IPS DF 6.9 (cell line): ENCODE data around the gene LCP1.
"Not testable (repeated sequence)": the region's sequence is repeated elsewhere in the genome, so short reads cannot be mapped to it uniquely, and the experiment has no call there.

Experiments used
- DNase-seq: peaks from one replicate; pipeline ENCODE4 v3.0.0-alpha.2; 2013; ENCODE audit warnings: low read depth, low spot score
- H3K27ac ChIP-seq: one replicate; pipeline ENCODE4 v1.5.1; 2013; ENCODE audit warnings: low read length, control low read depth
- H3K27me3 ChIP-seq: 2 replicates; pipeline ENCODE4 v1.6.1; 2013; ENCODE audit warnings: mild to moderate bottlenecking, low read length; ENCODE audit not compliant: control insufficient read depth, insufficient read depth
- H3K36me3 ChIP-seq: 2 replicates; pipeline ENCODE4 v1.6.1; 2013; ENCODE audit warnings: low read length; ENCODE audit not compliant: control insufficient read depth, insufficient read depth
- H3K4me1 ChIP-seq: 2 replicates; pipeline ENCODE4 v1.6.1; 2013; ENCODE audit warnings: low read length; ENCODE audit not compliant: control insufficient read depth, insufficient read depth
- H3K4me3 ChIP-seq: 2 replicates; pipeline ENCODE4 v1.5.1; 2013; ENCODE audit warnings: mild to moderate bottlenecking, low read length
- H3K9me3 ChIP-seq: 2 replicates; pipeline ENCODE4 v1.6.1; 2013; ENCODE audit warnings: low read length, inconsistent platforms; ENCODE audit not compliant: control insufficient read depth, insufficient read depth
- WGBS: extraction: QIAGEN DNeasy Blood & Tissue Kit; methylation state at CpG from one replicate; pipeline ENCODE4 v1.1.7; 2013; ENCODE audit warnings: mixed read lengths, missing lambda C conversion rate; ENCODE audit not compliant: insufficient read length, insufficient coverage; 5-methylcytosine and 5-hydroxymethylcytosine counted together

Gene LCP1

GRCh38 chr13:46170268-46170667 lies 11.7 kb downstream of the LCP1 start:
- no peaks in the 10 kb centered on the region for H3K27me3 ChIP-seq

GRCh38 chr13:46169758-46170157 lies 12.2 kb downstream of the LCP1 start:
- Histone ChIP-seq H3K4me1 (no peaks in the 10 kb centered on the region), H3K36me3 (no peaks in the 10 kb centered on the region), H3K27me3 (no peaks in the 10 kb centered on the region), H3K9me3 (no peaks in the 10 kb centered on the region), H3K4me3 (no peak overlapping the region), H3K27ac (no peak overlapping the region)
- WGBS, result no CpG with 5 or more reads among the region's 2 CpGs
- DNase-seq, result no peak

More at GRCh38 chr13:46170268-46170667, 11.7 kb downstream of the LCP1 start:
- WGBS, result no CpG with 5 or more reads among the region's 7 CpGs
- Histone ChIP-seq H3K4me1 (no peaks in the 10 kb centered on the region), H3K27ac (no peak overlapping the region), H3K36me3 (no peaks in the 10 kb centered on the region), H3K9me3 (no peaks in the 10 kb centered on the region), H3K4me3 (no peak overlapping the region)
- DNase-seq, result no peak

GRCh38 chr13:46168783-46169182 lies 13.2 kb downstream of the LCP1 start:
- no CpG with 5 or more reads among the region's 1 CpG for whole genome bisulfite sequencing
- Histone ChIP-seq H3K4me3 (no peak overlapping the region), H3K36me3 (no peaks in the 10 kb centered on the region), H3K27ac (no peak overlapping the region), H3K27me3 (no peaks in the 10 kb centered on the region), H3K9me3 (no peaks in the 10 kb centered on the region), H3K4me1 (no peaks in the 10 kb centered on the region)
- no peak for DNase-seq

GRCh38 chr13:46168341-46168740 lies 13.6 kb downstream of the LCP1 start:
- Histone ChIP-seq H3K9me3 (no peaks in the 10 kb centered on the region), H3K4me1 (no peaks in the 10 kb centered on the region), H3K27ac (no peak overlapping the region), H3K27me3 (no peaks in the 10 kb centered on the region), H3K36me3 (no peaks in the 10 kb centered on the region), H3K4me3 (no peak overlapping the region)
- DNase-seq, result no peak
- no CpG with 5 or more reads among the region's 8 CpGs for WGBS

- H3K9me3 ChIP-seq, result no peaks in the 10 kb centered on the region
- H3K27me3 ChIP-seq, result no peaks in the 10 kb centered on the region
- no peak overlapping the region for H3K27ac ChIP-seq
- H3K36me3 ChIP-seq, result no peaks in the 10 kb centered on the region
- WGBS, result no CpG with 5 or more reads among the region's 3 CpGs
- no peaks in the 10 kb centered on the region for H3K4me1 ChIP-seq
- DNase-seq, result no peak
- H3K4me3 ChIP-seq, result no peak overlapping the region
These were observed 14.9 kb downstream of the LCP1 start for GRCh38 chr13:46166947-46167610.

GRCh38 chr13:46166224-46166584 lies 15.8 kb downstream of the LCP1 start:
- DNase-seq, result no peak
- WGBS, result no CpG with 5 or more reads among the region's 1 CpG
- no peak overlapping the region for H3K27ac ChIP-seq
- no peaks in the 10 kb centered on the region for H3K36me3 ChIP-seq
- no peaks in the 10 kb centered on the region for H3K27me3 ChIP-seq
- no peak overlapping the region for H3K4me3 ChIP-seq
- H3K9me3 ChIP-seq, result no peaks in the 10 kb centered on the region
- H3K4me1 ChIP-seq, result no peaks in the 10 kb centered on the region

- Histone ChIP-seq H3K9me3 (no peaks in the 10 kb centered on the region), H3K27ac (no peak overlapping the region), H3K4me1 (no peaks in the 10 kb centered on the region), H3K27me3 (no peaks in the 10 kb centered on the region), H3K4me3 (no peak overlapping the region), H3K36me3 (no peaks in the 10 kb centered on the region)
- WGBS, result no CpG with 5 or more reads among the region's 5 CpGs
- DNase-seq, result no peak
These were observed 16.3 kb downstream of the LCP1 start for GRCh38 chr13:46165485-46166223.

- Histone ChIP-seq H3K27me3 (no peaks in the 10 kb centered on the region), H3K36me3 (no peaks in the 10 kb centered on the region), H3K4me3 (no peak overlapping the region), H3K4me1 (no peaks in the 10 kb centered on the region), H3K9me3 (no peaks in the 10 kb centered on the region), H3K27ac (no peak overlapping the region)
- no peak for DNase-seq
These were observed 17.3 kb downstream of the LCP1 start for GRCh38 chr13:46164661-46165060.

- not testable (repeated sequence) for H3K27me3 ChIP-seq, H3K36me3 ChIP-seq, H3K4me3 ChIP-seq, H3K27ac ChIP-seq, H3K4me1 ChIP-seq, H3K9me3 ChIP-seq, DNase-seq
- WGBS, result no CpG with 5 or more reads among the region's 36 CpGs
These were observed 19.2 kb downstream of the LCP1 start for GRCh38 chr13:46162741-46163140.

GRCh38 chr13:46160471-46161066 lies 21.4 kb downstream of the LCP1 start:
- peak; percentile 43 for DNase-seq
- H3K36me3 ChIP-seq, result no peaks in the 10 kb centered on the region
- WGBS, result no CpG with 5 or more reads among the region's 4 CpGs
- H3K9me3 ChIP-seq, result no peaks in the 10 kb centered on the region
- no peak overlapping the region for H3K27ac ChIP-seq
- H3K4me1 ChIP-seq, result no peaks in the 10 kb centered on the region
- H3K4me3 ChIP-seq, result no peak overlapping the region
- H3K27me3 ChIP-seq, result no peaks in the 10 kb centered on the region
